Cardiac muscle cell (in vitro differentiated cells and primary cell): ENCODE results near the gene DLGAP4. TPM values are rescaled to one million over a fixed set of nuclear protein-coding genes. Genes with fewer than 3 reads are reported as not detected.

Experiments
- DNase-seq, 2 donors: peaks; one replicate each; pipeline versions ENCODE4 v3.0.0 to v3.0.0-alpha.2; 2010 to 2017; ENCODE audit warnings: low read depth in 1 of 2, low spot score in 1 of 2
- H3K27ac ChIP-seq: fragments of 200-600 bp; sonication (generic); 2 replicates; pipeline ENCODE4 v1.5.1; 2016
- H3K27me3 ChIP-seq: fragments of 200-600 bp; sonication (generic); 2 replicates; pipeline ENCODE4 v1.6.0; 2016; ENCODE audit warnings: control low read depth
- H3K36me3 ChIP-seq: fragments of 200-600 bp; sonication (generic); 2 replicates; pipeline ENCODE4 v1.5.1; 2016; ENCODE audit warnings: control low read depth
- H3K4me1 ChIP-seq: fragments of 200-600 bp; sonication (generic); 2 replicates; pipeline ENCODE4 v1.8.1; 2017; ENCODE audit warnings: low read depth, mild to moderate bottlenecking, mixed run types
- H3K4me3 ChIP-seq: fragments of 200-600 bp; sonication (generic); 2 replicates; pipeline ENCODE4 v1.5.1; 2016; ENCODE audit warnings: mild to moderate bottlenecking
- H3K9me3 ChIP-seq: fragments of 200-600 bp; sonication (generic); 2 replicates; pipeline ENCODE4 v1.5.1; 2017; ENCODE audit warnings: low read depth, mild to moderate bottlenecking, control low read depth
- CTCF ChIP-seq: IDR thresholded peaks from 2 replicates; pipeline ENCODE4 v1.5.1; 2012; ENCODE audit warnings: low read depth, mild to moderate bottlenecking, low read length
- polyA plus RNA-seq: library from polyadenylated mRNA; unstranded; fragments of >200 nt; fragmentation: Nextera tagmentation; extraction: Ambion mirVana; gene quantifications from 2 replicates; pipeline ENCODE4 v1.2.1, GENCODE V29; 2016
- total RNA-seq: library from RNA; depleted of rRNA; stranded (reverse); fragments of >200 nt; gene quantifications from 2 replicates; pipeline ENCODE4 v1.2.3, GENCODE V29; 2016

Gene DLGAP4
- total and polyA plus RNA-seq, 2 experiments from 2014 or later: 45.7 to 51.6 TPM

GRCh38 chr20:36411861-36412454, 105.8 kb downstream of the DLGAP4 start:
- H3K36me3 ChIP-seq: no peaks in the 10 kb centered on the region
- no peak overlapping the region for H3K4me3 ChIP-seq
- H3K9me3 ChIP-seq: no peaks in the 10 kb centered on the region
- TF ChIP-seq CTCF: no peak
- H3K27me3 ChIP-seq: no peaks in the 10 kb centered on the region
- H3K4me1 ChIP-seq: no peaks in the 10 kb centered on the region
- DNase-seq: no peak
- no peak overlapping the region for H3K27ac ChIP-seq

- H3K4me1 ChIP-seq: no peaks in the 10 kb centered on the region
- no peak for DNase-seq
- no peaks in the 10 kb centered on the region for H3K36me3 ChIP-seq
- no peak overlapping the region for H3K27ac ChIP-seq
- H3K4me3 ChIP-seq: no peak overlapping the region
- TF ChIP-seq CTCF: no peak
- H3K9me3 ChIP-seq: no peaks in the 10 kb centered on the region
- no peaks in the 10 kb centered on the region for H3K27me3 ChIP-seq
These were observed 109.4 kb downstream of the DLGAP4 start for GRCh38 chr20:36415475-36416002.

- H3K27ac ChIP-seq: no peak overlapping the region
These were observed 112.6 kb downstream of the DLGAP4 start for GRCh38 chr20:36418711-36419110.

GRCh38 chr20:36421641-36422040, 115.5 kb downstream of the DLGAP4 start:
- H3K9me3 ChIP-seq: no peaks in the 10 kb centered on the region
- H3K36me3 ChIP-seq: no peaks in the 10 kb centered on the region
- H3K4me1 ChIP-seq: no peaks in the 10 kb centered on the region
- H3K27ac ChIP-seq: no peak overlapping the region
- H3K4me3 ChIP-seq: no peak overlapping the region
- TF ChIP-seq CTCF: no peak
- DNase-seq: no peak
- no peaks in the 10 kb centered on the region for H3K27me3 ChIP-seq

More at GRCh38 chr20:36418711-36419110, 112.6 kb downstream of the DLGAP4 start:
- DNase-seq: no peak
- no peaks in the 10 kb centered on the region for H3K36me3 ChIP-seq
- no peak for TF ChIP-seq CTCF
- no peaks in the 10 kb centered on the region for H3K4me1 ChIP-seq
- H3K4me3 ChIP-seq: no peak overlapping the region
- H3K9me3 ChIP-seq: no peaks in the 10 kb centered on the region
- no peaks in the 10 kb centered on the region for H3K27me3 ChIP-seq

- no peaks in the 10 kb centered on the region for H3K27me3 ChIP-seq
- no peak overlapping the region for H3K4me3 ChIP-seq
- H3K9me3 ChIP-seq: no peaks in the 10 kb centered on the region
- H3K27ac ChIP-seq: no peak overlapping the region
- H3K36me3 ChIP-seq: no peaks in the 10 kb centered on the region
- no peaks in the 10 kb centered on the region for H3K4me1 ChIP-seq
- no peak for TF ChIP-seq CTCF
- DNase-seq: no peak
These were observed 118.2 kb downstream of the DLGAP4 start for GRCh38 chr20:36424314-36424713.
